Thyroid gland (tissue), 4 donors: Measurements from ENCODE around the gene FAM76B. TPM values are rescaled to one million over a fixed set of nuclear protein-coding genes. Genes with fewer than 3 reads are reported as not detected.

Experiments
- DNase-seq, 2 donors: peaks; one replicate each; pipeline ENCODE4 v3.0.0-alpha.2; 2019
- H3K27ac ChIP-seq, 3 donors: fragments of 200-600 bp; sonication (generic); 1 replicate in 2 of 3; 2 replicates in 1 of 3; pipeline ENCODE4 v1.5.1; 2016 to 2019; ENCODE audit warnings: mild to moderate bottlenecking in 1 of 3, moderate library complexity in 1 of 3
- H3K27me3 ChIP-seq: fragments of 200-600 bp; sonication (generic); one replicate; pipeline ENCODE4 v1.5.1; 2019
- H3K36me3 ChIP-seq, 2 donors: fragments of 200-600 bp; sonication (generic); one replicate each; pipeline ENCODE4 v1.5.1; 2016 to 2019
- H3K4me1 ChIP-seq, 2 donors: fragments of 200-600 bp; sonication (generic); one replicate each; pipeline ENCODE4 v1.5.1; 2017 to 2019
- H3K4me3 ChIP-seq, 3 donors: fragments of 200-600 bp; sonication (generic); replicated peaks in 1 of 3; 1 replicate in 2 of 3; 2 replicates in 1 of 3; pipeline ENCODE4 v1.5.1; 2016; ENCODE audit warnings: mild to moderate bottlenecking in 1 of 3
- H3K9me3 ChIP-seq: fragments of 200-600 bp; sonication (generic); one replicate; pipeline ENCODE4 v1.5.1; 2017
- POLR2A ChIP-seq, 2 donors: fragments of 450-650 bp; IDR thresholded peaks; one replicate each; pipeline ENCODE4 v1.6.1; 2017; ENCODE audit warnings: antibody characterized with exemption in 2 of 2, mild to moderate bottlenecking in 2 of 2, moderate library complexity in 1 of 2
- WGBS, 2 donors: methylation state at CpG; one replicate each; pipeline ENCODE4 v1.1.5; 2017; 5-methylcytosine and 5-hydroxymethylcytosine counted together
- intact Hi-C: fragments of 100-400 bp; cut with DNase I; formaldehyde crosslinking; loops from one replicate; pipeline ENCODE4 v1.15.1; 2023
- total RNA-seq, 4 donors: library from RNA; depleted of rRNA; stranded (reverse); fragments of >200 nt; gene quantifications; one replicate each; pipeline ENCODE4 v1.2.3, GENCODE V29; 2016
- TF ChIP-seq, protein P1 (sequence below), 6 experiments: fragments of 200-600 bp in 3 of 6; fragments of 450-650 bp in 3 of 6; sonication (generic) in 3 of 6; IDR thresholded peaks; one replicate each; pipeline ENCODE4 v1.5.1; 2016 to 2019; ENCODE audit warnings: antibody characterized with exemption in 6 of 6, mild to moderate bottlenecking in 2 of 6, inconsistent platforms in 1 of 6, moderate library complexity in 1 of 6

FAM76B gene
- total RNA-seq, 4 donors from 2014 or later, result 37.4 to 61.9 (median 46.8) TPM

DNA sequence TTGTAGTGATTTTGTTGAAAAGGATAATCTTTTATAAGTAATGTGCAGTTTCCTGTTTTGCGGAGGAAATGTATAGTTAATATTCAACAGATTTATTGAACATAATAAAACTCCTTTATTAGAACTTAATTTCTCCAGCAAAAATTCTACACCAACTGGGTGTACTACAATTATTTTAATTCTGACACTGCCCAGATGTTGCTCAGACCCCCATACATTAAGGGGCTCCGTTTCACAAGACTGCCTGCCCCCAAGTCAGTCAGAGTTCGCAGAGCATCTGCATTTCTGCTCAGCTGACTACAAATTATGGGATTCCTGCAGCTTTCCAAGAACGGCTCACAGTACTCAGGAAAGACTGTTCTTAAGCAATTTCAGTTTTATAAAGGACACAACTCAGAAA lies 6.9 kb upstream of the FAM76B start:
- intact Hi-C loops, result no loop called here
- Histone ChIP-seq H3K36me3 (no peaks in the 10 kb centered on the region), H3K27me3 (no peaks in the 10 kb centered on the region), H3K4me1 (peaks cover 10% of the 10 kb centered on the region in 2 donors), H3K27ac (no peak overlapping the region), H3K4me3 (no peak overlapping the region), H3K9me3 (no peaks in the 10 kb centered on the region)
- 93 to 95% methylated on average over 4 of the region's 4 CpGs for WGBS, 2 donors
- DNase-seq, result no peak
- TF ChIP-seq POLR2A (IDR thresholded peaks at IDR 0.05), result no peak
- TF ChIP-seq, protein P1, sequence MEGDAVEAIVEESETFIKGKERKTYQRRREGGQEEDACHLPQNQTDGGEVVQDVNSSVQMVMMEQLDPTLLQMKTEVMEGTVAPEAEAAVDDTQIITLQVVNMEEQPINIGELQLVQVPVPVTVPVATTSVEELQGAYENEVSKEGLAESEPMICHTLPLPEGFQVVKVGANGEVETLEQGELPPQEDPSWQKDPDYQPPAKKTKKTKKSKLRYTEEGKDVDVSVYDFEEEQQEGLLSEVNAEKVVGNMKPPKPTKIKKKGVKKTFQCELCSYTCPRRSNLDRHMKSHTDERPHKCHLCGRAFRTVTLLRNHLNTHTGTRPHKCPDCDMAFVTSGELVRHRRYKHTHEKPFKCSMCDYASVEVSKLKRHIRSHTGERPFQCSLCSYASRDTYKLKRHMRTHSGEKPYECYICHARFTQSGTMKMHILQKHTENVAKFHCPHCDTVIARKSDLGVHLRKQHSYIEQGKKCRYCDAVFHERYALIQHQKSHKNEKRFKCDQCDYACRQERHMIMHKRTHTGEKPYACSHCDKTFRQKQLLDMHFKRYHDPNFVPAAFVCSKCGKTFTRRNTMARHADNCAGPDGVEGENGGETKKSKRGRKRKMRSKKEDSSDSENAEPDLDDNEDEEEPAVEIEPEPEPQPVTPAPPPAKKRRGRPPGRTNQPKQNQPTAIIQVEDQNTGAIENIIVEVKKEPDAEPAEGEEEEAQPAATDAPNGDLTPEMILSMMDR (IDR thresholded peaks at IDR 0.05), result no peak

GRCh38 chr11:95795627-95796295 lies 6.2 kb upstream of the FAM76B start:
- Histone ChIP-seq H3K4me3 (no peak overlapping the region), H3K27me3 (no peaks in the 10 kb centered on the region), H3K9me3 (no peaks in the 10 kb centered on the region), H3K27ac (no peak overlapping the region), H3K4me1 (peaks cover 11 to 12% of the 10 kb centered on the region in 2 donors), H3K36me3 (no peaks in the 10 kb centered on the region)
- intact Hi-C loops, result no loop called here
- no peak for DNase-seq
- 96% methylated on average over 3 of the region's 3 CpGs for WGBS, 2 donors
- no peak for TF ChIP-seq POLR2A (IDR thresholded peaks at IDR 0.05)
- TF ChIP-seq, protein P1 (IDR thresholded peaks at IDR 0.05), result no peak

- TF ChIP-seq, protein P1 (IDR thresholded peaks at IDR 0.05), result no peak
- TF ChIP-seq POLR2A (IDR thresholded peaks at IDR 0.05), result no peak
- no peak for DNase-seq
- Histone ChIP-seq H3K36me3 (no peaks in the 10 kb centered on the region), H3K4me3 (no peak overlapping the region), H3K9me3 (no peaks in the 10 kb centered on the region), H3K4me1 (peaks cover 11 to 12% of the 10 kb centered on the region in 2 donors), H3K27me3 (no peaks in the 10 kb centered on the region), H3K27ac (no peak overlapping the region)
- 90 to 93% methylated on average over 5 of the region's 5 CpGs for WGBS, 2 donors
- intact Hi-C loops, result no loop called here
Measured at GRCh38 chr11:95794086-95794485, 4.5 kb upstream of the FAM76B start.

DNA sequence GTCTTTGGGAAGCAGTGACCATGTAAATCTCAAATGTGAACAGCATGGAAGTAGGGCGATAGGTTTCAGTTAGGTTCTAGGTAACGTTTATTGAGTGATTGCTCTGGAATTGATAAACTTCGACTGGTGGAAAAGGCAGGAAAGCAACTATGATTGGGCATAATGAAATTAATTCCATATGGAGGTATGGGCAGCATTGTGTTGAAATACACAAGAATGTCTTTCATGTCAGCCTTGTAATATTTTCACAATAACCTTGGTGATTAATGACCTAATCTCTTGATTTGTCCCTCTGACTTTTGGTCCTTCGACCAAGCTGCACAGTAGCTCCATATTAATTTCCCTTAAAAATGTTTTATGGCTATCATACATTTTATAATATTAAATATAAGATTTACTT lies 3.5 kb upstream of the FAM76B start:
- Histone ChIP-seq H3K4me3 (no peak overlapping the region), H3K36me3 (no peaks in the 10 kb centered on the region), H3K27me3 (no peaks in the 10 kb centered on the region), H3K4me1 (peaks cover 17 to 18% of the 10 kb centered on the region in 2 donors), H3K27ac (no peak overlapping the region), H3K9me3 (no peaks in the 10 kb centered on the region)
- intact Hi-C loops, result no loop called here
- 95% methylated on average over 4 of the region's 4 CpGs for WGBS, 2 donors
- TF ChIP-seq, protein P1 (IDR thresholded peaks at IDR 0.05), result no peak
- TF ChIP-seq POLR2A (IDR thresholded peaks at IDR 0.05), result no peak
- no peak for DNase-seq

GRCh38 chr11:95792700-95793099 lies 3.1 kb upstream of the FAM76B start:
- H3K9me3 ChIP-seq, result no peaks in the 10 kb centered on the region
- H3K27me3 ChIP-seq, result no peaks in the 10 kb centered on the region
- H3K27ac ChIP-seq, result no peak overlapping the region
- WGBS, 2 donors, result 89 to 92% methylated on average over 7 of the region's 7 CpGs
- no peaks in the 10 kb centered on the region for H3K36me3 ChIP-seq
- no peak for DNase-seq
- no peak for TF ChIP-seq POLR2A (IDR thresholded peaks at IDR 0.05)
- TF ChIP-seq, protein P1 (IDR thresholded peaks at IDR 0.05), result no peak
- H3K4me1 ChIP-seq, result peaks cover 17 to 20% of the 10 kb centered on the region in 2 donors
- intact Hi-C loops, result no loop called here
- no peak overlapping the region for H3K4me3 ChIP-seq
